ENCODE measurements around the gene DGKD.

The DGKD gene

GRCh38 chr2:233438573-233439147, 84.4 kb downstream of the DGKD start:
- Histone ChIP-seq H3K9ac (ENCODE audit: low read length in 2 of 2) (no peak overlapping the region), H3K4me1 (ENCODE audit: control insufficient read depth, insufficient read depth, low read length) (no peaks in the 10 kb centered on the region), H3K4me3 (ENCODE audit: low read length in 2 of 2) (no peak overlapping the region), H3K27ac (ENCODE audit: low read length) (no peak overlapping the region), H3K9me3 (ENCODE audit: control insufficient read depth in 2 of 2, low read length in 2 of 2) (no peaks in the 10 kb centered on the region), H3K27me3 (ENCODE audit: control insufficient read depth in 1 of 2, insufficient read depth in 2 of 2, low read length in 2 of 2) (no peaks in the 10 kb centered on the region), H3K36me3 (ENCODE audit: control insufficient read depth in 2 of 2, insufficient read depth in 2 of 2, low read length in 2 of 2) (peaks cover 31 to 37% of the 10 kb centered on the region in 2 donors)

GRCh38 chr2:233439191-233439590, 84.9 kb downstream of the DGKD start:
- H3K4me3 ChIP-seq (ENCODE audit: low read length in 2 of 2) = no peak overlapping the region
- H3K27ac ChIP-seq (ENCODE audit: low read length) = no peak overlapping the region
- H3K9ac ChIP-seq (ENCODE audit: low read length in 2 of 2) = no peak overlapping the region
- H3K9me3 ChIP-seq (ENCODE audit: control insufficient read depth in 2 of 2, low read length in 2 of 2) = no peaks in the 10 kb centered on the region
- no peaks in the 10 kb centered on the region for H3K4me1 ChIP-seq (ENCODE audit: control insufficient read depth, insufficient read depth, low read length)
- peaks cover 31 to 37% of the 10 kb centered on the region in 2 donors for H3K36me3 ChIP-seq (ENCODE audit: control insufficient read depth in 2 of 2, insufficient read depth in 2 of 2, low read length in 2 of 2)
- no peaks in the 10 kb centered on the region for H3K27me3 ChIP-seq (ENCODE audit: control insufficient read depth in 1 of 2, insufficient read depth in 2 of 2, low read length in 2 of 2)

- H3K27me3 ChIP-seq (ENCODE audit: control insufficient read depth in 1 of 2, insufficient read depth in 2 of 2, low read length in 2 of 2) = no peaks in the 10 kb centered on the region
- no peak overlapping the region for H3K27ac ChIP-seq (ENCODE audit: low read length)
- H3K9ac ChIP-seq (ENCODE audit: low read length in 2 of 2) = no peak overlapping the region
- H3K4me3 ChIP-seq (ENCODE audit: low read length in 2 of 2) = no peak overlapping the region
- H3K4me1 ChIP-seq (ENCODE audit: control insufficient read depth, insufficient read depth, low read length) = no peaks in the 10 kb centered on the region
- peaks cover 30 to 32% of the 10 kb centered on the region in 2 donors for H3K36me3 ChIP-seq (ENCODE audit: control insufficient read depth in 2 of 2, insufficient read depth in 2 of 2, low read length in 2 of 2)
- no peaks in the 10 kb centered on the region for H3K9me3 ChIP-seq (ENCODE audit: control insufficient read depth in 2 of 2, low read length in 2 of 2)
These were observed 86.0 kb downstream of the DGKD start for GRCh38 chr2:233440314-233440713.

GRCh38 chr2:233440714-233441113, 86.4 kb downstream of the DGKD start:
- Histone ChIP-seq H3K4me3 (ENCODE audit: low read length in 2 of 2) (no peak overlapping the region), H3K4me1 (ENCODE audit: control insufficient read depth, insufficient read depth, low read length) (no peaks in the 10 kb centered on the region), H3K9me3 (ENCODE audit: control insufficient read depth in 2 of 2, low read length in 2 of 2) (no peaks in the 10 kb centered on the region), H3K27me3 (ENCODE audit: control insufficient read depth in 1 of 2, insufficient read depth in 2 of 2, low read length in 2 of 2) (no peaks in the 10 kb centered on the region), H3K9ac (ENCODE audit: low read length in 2 of 2) (no peak overlapping the region), H3K27ac (ENCODE audit: low read length) (no peak overlapping the region), H3K36me3 (ENCODE audit: control insufficient read depth in 2 of 2, insufficient read depth in 2 of 2, low read length in 2 of 2) (peaks cover 30 to 31% of the 10 kb centered on the region in 2 donors)

- no peaks in the 10 kb centered on the region for H3K9me3 ChIP-seq (ENCODE audit: control insufficient read depth in 2 of 2, low read length in 2 of 2)
- H3K4me3 ChIP-seq (ENCODE audit: low read length in 2 of 2) = no peak overlapping the region
- H3K9ac ChIP-seq (ENCODE audit: low read length in 2 of 2) = no peak overlapping the region
- peaks cover 30% of the 10 kb centered on the region in 2 donors for H3K36me3 ChIP-seq (ENCODE audit: control insufficient read depth in 2 of 2, insufficient read depth in 2 of 2, low read length in 2 of 2)
- no peaks in the 10 kb centered on the region for H3K27me3 ChIP-seq (ENCODE audit: control insufficient read depth in 1 of 2, insufficient read depth in 2 of 2, low read length in 2 of 2)
- H3K27ac ChIP-seq (ENCODE audit: low read length) = no peak overlapping the region
- H3K4me1 ChIP-seq (ENCODE audit: control insufficient read depth, insufficient read depth, low read length) = no peaks in the 10 kb centered on the region
These were observed 87.1 kb downstream of the DGKD start for GRCh38 chr2:233441161-233442027.

GRCh38 chr2:233442028-233442310, 87.7 kb downstream of the DGKD start:
- Histone ChIP-seq H3K27me3 (ENCODE audit: control insufficient read depth in 1 of 2, insufficient read depth in 2 of 2, low read length in 2 of 2) (no peaks in the 10 kb centered on the region), H3K27ac (ENCODE audit: low read length) (no peak overlapping the region), H3K9ac (ENCODE audit: low read length in 2 of 2) (no peak overlapping the region), H3K4me1 (ENCODE audit: control insufficient read depth, insufficient read depth, low read length) (no peaks in the 10 kb centered on the region), H3K4me3 (ENCODE audit: low read length in 2 of 2) (no peak overlapping the region), H3K9me3 (ENCODE audit: control insufficient read depth in 2 of 2, low read length in 2 of 2) (no peaks in the 10 kb centered on the region), H3K36me3 (ENCODE audit: control insufficient read depth in 2 of 2, insufficient read depth in 2 of 2, low read length in 2 of 2) (peaks cover 29 to 30% of the 10 kb centered on the region in 2 donors)

GRCh38 chr2:233443511-233444183, 89.4 kb downstream of the DGKD start:
- Histone ChIP-seq H3K4me3 (ENCODE audit: low read length in 2 of 2) (no peak overlapping the region), H3K9ac (ENCODE audit: low read length in 2 of 2) (peak overlapping the region in 1 of 2 donors; percentile 36), H3K27me3 (ENCODE audit: control insufficient read depth in 1 of 2, insufficient read depth in 2 of 2, low read length in 2 of 2) (no peaks in the 10 kb centered on the region), H3K4me1 (ENCODE audit: control insufficient read depth, insufficient read depth, low read length) (no peaks in the 10 kb centered on the region), H3K9me3 (ENCODE audit: control insufficient read depth in 2 of 2, low read length in 2 of 2) (no peaks in the 10 kb centered on the region), H3K27ac (ENCODE audit: low read length) (no peak overlapping the region), H3K36me3 (ENCODE audit: control insufficient read depth in 2 of 2, insufficient read depth in 2 of 2, low read length in 2 of 2) (peaks cover 20 to 29% of the 10 kb centered on the region in 2 donors)

GRCh38 chr2:233444501-233444900, 90.2 kb downstream of the DGKD start:
- Histone ChIP-seq H3K36me3 (ENCODE audit: control insufficient read depth in 2 of 2, insufficient read depth in 2 of 2, low read length in 2 of 2) (peaks cover 16 to 27% of the 10 kb centered on the region in 2 donors), H3K9me3 (ENCODE audit: control insufficient read depth in 2 of 2, low read length in 2 of 2) (no peaks in the 10 kb centered on the region), H3K9ac (ENCODE audit: low read length in 2 of 2) (no peak overlapping the region), H3K27ac (ENCODE audit: low read length) (no peak overlapping the region), H3K4me3 (ENCODE audit: low read length in 2 of 2) (no peak overlapping the region), H3K4me1 (ENCODE audit: control insufficient read depth, insufficient read depth, low read length) (peaks cover 4% of the 10 kb centered on the region), H3K27me3 (ENCODE audit: control insufficient read depth in 1 of 2, insufficient read depth in 2 of 2, low read length in 2 of 2) (no peaks in the 10 kb centered on the region)

GRCh38 chr2:233445152-233445830, 91.0 kb downstream of the DGKD start:
- peaks cover 12 to 31% of the 10 kb centered on the region in 2 donors for H3K36me3 ChIP-seq (ENCODE audit: control insufficient read depth in 2 of 2, insufficient read depth in 2 of 2, low read length in 2 of 2)

GRCh38 chr2:233446121-233446520, 91.8 kb downstream of the DGKD start:
- no peak overlapping the region for H3K4me3 ChIP-seq (ENCODE audit: low read length in 2 of 2)
- H3K9ac ChIP-seq (ENCODE audit: low read length in 2 of 2) = no peak overlapping the region
- H3K27me3 ChIP-seq (ENCODE audit: control insufficient read depth in 1 of 2, insufficient read depth in 2 of 2, low read length in 2 of 2) = no peaks in the 10 kb centered on the region
- H3K4me1 ChIP-seq (ENCODE audit: control insufficient read depth, insufficient read depth, low read length) = peaks cover 4% of the 10 kb centered on the region
- H3K9me3 ChIP-seq (ENCODE audit: control insufficient read depth in 2 of 2, low read length in 2 of 2) = no peaks in the 10 kb centered on the region
- H3K36me3 ChIP-seq (ENCODE audit: control insufficient read depth in 2 of 2, insufficient read depth in 2 of 2, low read length in 2 of 2) = peaks cover 15 to 38% of the 10 kb centered on the region in 2 donors
- no peak overlapping the region for H3K27ac ChIP-seq (ENCODE audit: low read length)

More at GRCh38 chr2:233445152-233445830, 91.0 kb downstream of the DGKD start:
- Histone ChIP-seq H3K4me3 (ENCODE audit: low read length in 2 of 2) (no peak overlapping the region), H3K27ac (ENCODE audit: low read length) (no peak overlapping the region), H3K4me1 (ENCODE audit: control insufficient read depth, insufficient read depth, low read length) (peaks cover 4% of the 10 kb centered on the region), H3K9me3 (ENCODE audit: control insufficient read depth in 2 of 2, low read length in 2 of 2) (no peaks in the 10 kb centered on the region), H3K9ac (ENCODE audit: low read length in 2 of 2) (no peak overlapping the region), H3K27me3 (ENCODE audit: control insufficient read depth in 1 of 2, insufficient read depth in 2 of 2, low read length in 2 of 2) (no peaks in the 10 kb centered on the region)
